Skin of body (tissue), 2 donors: ENCODE results near the gene EPHB3. TPM values are rescaled to one million over a fixed set of nuclear protein-coding genes. Genes with fewer than 3 reads are reported as not detected.

Experiments used
- DNase-seq: peaks from one replicate; lab custom pipeline; 2025; lab: John Stamatoyannopoulos, UW
- total RNA-seq: library from RNA; depleted of rRNA; stranded (reverse); fragments of >200 nt; gene quantifications from one replicate; pipeline ENCODE4 v1.2.3, GENCODE V29; 2014

Gene EPHB3
- total RNA-seq, 1 donor from 2014 or later: 44.4 TPM

DNA sequence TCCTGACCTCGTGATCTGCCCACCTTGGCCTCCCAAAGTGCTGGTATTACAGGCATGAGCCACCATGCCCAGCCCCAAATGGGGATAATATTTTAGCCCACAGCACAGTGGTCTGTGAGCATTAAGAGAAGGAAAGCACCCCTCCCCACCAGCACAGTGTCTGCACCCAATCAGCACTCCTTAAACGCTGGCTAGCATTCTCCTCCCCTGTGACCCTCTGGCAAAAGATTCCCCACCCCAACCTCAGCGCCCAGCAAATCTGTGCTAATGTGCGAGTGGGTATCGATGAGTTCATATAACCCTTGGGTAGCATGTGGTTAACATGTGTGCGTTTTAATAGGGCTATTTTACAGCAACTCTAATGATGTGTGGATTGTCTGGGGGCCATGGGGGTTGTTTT is 18.3 kb upstream of the EPHB3 start:
- peak; percentile 57 for DNase-seq

DNA sequence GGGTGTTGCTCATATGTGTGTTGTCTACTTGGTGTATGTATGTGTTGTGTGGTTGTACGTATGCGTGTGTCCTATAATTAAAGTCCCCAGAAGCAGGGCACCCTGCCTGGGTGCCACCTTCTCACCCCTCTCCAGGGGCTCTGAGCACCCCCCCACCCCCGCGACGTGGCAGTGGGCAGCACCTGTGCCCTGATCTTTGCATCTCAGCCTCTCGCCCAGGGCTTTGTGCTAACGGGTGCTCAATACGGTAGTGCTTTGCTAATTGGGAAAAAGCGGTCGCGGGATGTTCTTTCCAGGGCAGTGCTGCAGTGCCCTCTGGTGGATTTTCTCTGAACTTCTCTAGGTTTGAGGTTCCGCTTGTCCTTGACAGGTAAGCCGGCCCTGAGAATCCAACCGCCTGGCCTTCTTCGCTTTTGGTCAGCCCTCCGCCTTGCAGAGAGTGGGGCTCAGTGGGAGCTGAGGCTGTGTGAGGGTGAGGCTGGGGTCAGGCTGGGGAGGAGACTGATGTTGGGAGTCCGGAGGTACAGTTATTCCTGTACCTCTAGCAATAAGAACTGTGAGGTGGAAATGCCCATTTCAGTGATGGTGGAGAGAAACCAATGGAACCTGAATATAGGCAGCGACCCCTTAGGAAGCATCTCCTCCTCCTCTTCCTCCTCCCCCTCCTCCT is 17.6 kb upstream of the EPHB3 start:
- peak; percentile 79 for DNase-seq

DNA sequence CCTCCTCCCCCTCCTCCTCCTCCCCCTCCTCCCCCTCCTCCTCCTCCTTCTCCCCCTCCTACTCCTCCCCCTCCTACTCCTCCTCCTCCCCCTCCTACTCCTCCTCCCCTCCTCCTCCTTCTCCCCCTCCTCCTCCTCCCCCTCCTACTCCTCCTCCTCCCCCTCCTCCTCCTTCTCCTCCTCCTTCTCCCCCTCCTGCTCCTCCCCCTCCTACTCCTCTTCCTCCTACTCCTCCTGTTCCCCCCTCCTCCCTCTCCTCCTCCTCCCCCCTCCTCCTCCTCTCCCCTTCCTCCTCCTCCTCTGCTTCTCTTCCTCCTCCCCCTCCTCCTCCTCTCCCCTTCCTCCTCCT is 17.1 kb upstream of the EPHB3 start:
- no peak for DNase-seq

DNA sequence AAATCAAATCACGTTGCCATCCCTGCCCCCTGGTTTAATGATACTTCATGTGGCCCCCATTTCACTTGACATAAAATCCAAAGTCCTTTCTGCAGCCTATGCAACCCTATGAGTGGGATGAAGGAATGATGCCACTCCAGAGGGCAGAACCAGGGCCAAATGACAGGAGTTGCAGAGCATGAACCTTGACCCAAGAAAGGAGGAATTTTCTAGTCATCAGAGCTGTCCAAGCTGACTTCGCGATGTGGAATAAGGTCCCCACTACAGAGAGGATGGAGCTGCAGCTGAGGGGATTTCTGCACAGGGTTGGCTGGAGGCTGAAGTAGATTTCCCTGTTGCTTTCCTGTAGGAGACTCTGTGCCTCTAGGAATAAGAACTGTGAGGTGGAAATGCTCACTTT is 15.8 kb upstream of the EPHB3 start:
- DNase-seq: no peak

DNA sequence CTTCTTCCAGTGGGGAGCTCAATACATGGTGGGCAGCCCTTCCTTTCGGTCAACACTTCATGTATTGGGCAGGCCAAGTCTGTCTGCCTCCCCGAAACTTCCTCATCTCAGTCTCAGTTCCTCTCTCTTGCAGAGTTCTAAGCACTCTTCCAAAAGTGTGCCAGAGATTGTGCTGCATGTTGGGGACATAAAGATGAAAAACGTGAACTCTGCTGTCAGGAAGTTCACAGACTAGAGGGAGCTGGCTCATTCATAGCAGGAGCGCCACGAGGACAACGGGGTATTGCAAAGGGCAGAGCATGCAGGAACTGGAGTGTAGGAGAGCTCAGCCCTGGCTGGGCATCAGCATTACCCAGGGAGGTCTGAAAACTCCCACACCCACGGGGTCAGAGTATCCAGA is 15.3 kb upstream of the EPHB3 start:
- DNase-seq: no peak

DNA sequence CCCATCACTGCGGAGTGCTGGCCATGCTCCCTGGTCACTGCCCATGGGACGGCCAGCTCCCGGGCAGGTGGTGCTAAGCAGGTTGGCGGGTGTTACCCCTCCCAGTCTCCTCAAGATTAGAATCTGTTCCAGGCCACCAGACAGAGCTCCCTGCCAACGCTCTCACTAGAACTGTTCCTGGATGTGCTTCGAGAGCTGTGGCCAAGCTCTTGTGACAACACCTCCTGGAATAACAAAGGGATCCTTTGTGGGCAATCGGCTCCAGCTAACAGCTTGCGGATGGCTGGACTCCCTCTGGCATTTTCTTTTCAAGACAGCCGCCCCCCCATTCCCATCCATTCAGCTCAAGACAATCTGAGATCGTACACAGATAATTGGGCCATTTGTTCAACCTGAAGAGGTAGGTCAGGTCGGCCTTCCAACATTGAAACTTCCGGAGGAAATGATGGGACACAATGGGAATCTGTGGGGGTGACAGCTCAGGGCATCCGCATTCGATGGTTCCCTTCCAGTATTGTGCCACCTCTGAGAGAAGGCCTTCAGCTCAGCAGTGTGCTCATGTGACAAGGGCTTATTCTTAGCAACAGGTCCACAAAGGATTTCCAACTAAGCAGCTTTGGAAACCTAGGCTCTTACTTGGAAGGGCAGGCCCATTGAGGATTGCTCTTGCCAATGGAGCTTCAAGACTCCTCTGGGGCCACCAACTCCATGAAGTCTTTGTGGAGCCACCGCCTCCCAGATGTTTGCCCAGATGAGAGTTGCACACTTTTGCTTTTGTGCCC is 11.6 kb upstream of the EPHB3 start:
- no peak for DNase-seq

DNA sequence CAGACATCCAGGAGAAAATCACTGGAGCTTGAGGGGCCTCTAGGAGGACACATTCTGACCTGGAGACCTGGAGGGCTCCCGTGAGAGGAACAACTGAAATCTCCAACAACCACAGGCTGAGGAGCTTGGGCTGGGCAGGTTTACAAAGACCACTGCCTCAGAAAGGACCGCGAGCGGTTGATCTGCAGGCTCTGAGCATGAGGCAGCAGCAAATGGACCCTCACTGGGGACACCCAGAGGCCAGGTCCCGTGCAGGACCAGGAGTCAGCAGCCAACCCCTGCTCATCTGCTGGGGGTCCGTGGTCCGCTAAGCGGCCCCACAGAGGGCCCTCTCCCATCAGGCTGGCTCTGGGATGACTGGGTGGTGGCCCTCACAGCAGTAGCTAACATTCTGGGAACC is 10.5 kb upstream of the EPHB3 start:
- no peak for DNase-seq

DNA sequence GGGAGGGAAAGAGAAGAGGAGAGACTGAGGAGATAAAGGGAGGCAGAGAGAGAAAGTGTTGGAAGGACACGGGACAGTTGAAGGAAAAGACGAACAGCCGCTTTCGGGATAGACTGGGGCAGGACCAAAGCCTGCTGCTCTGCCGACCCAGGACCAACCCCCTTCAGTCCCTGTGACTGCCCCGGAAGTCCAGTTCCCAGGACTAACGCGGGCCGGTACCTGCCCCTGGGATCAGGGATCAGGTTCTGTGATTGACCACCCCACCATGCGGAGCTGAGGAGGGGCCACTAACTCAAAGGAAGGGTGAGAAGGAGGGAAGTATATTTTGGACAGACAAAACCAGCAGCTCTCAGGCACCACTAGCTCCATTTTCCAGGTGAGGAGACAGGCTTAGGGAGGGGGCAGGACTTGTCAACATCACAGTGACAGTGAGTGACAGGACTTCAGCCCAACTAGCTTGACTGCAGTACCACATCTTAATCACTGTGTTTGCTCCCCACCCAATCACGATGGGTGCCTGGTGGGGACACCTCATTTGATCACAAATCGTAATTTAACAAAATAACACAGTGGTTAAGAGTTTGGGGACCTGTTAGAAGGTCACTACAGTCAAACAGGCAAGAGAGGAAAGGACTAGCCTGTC is 9.8 kb upstream of the EPHB3 start:
- DNase-seq: no peak

DNA sequence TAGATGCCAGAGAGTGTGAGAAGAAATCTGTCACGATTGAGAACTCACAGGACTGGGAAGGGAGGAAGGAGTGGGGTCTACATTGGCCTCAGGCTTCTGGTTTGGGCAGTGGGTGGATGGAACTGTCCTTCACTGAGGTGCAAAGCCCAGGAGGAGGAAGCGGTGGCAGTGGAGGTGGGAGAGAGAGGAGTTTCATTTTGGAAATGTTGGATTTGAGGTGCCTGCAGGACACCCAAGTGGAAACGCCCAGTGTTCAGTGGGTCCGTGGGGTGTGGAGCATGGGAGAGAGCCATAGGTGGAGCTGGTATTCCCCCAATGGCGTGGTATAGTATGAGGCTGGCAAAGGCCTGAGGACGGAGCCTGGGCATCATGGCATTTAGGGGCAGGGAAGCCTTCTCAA is 9.3 kb upstream of the EPHB3 start:
- DNase-seq: no peak

DNA sequence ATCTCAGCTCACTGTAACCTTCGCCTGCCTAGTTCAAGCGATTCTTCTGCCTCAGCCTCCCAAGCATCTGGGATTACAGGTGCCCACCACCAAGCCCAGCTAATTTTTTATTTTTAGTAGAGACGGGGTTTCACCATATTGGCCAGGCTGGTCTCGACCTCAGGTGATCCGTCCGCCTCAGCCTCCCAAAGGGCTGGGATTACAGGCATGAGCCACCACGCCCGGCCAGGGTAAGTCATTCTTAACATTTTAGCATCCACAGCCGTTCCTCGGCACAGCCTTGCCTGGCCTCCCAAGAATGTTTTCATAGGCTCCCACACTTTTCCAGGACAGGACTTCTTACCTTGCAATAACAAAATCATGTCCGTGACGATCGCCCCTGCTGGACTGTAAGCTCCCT is 8.7 kb upstream of the EPHB3 start:
- no peak for DNase-seq

DNA sequence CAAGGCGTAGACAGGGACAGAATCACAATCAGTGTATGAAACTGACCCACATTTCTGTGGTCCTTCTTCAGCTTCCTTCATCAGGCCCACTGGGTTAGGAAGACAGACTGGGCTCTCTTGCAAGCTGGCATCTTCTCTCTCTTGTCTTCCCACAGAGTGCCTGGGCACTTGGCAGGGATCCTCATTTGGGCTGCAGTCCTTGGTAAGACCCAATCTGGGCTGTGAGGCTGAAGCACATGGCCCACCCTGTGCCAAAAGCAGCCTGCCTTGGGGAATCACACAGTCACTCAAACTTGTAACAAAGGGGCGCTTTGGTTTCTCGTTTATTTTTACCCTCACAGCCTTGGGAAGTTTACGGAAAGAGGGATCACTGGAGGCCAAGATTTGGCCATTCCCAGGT is 8.2 kb upstream of the EPHB3 start:
- no peak for DNase-seq

DNA sequence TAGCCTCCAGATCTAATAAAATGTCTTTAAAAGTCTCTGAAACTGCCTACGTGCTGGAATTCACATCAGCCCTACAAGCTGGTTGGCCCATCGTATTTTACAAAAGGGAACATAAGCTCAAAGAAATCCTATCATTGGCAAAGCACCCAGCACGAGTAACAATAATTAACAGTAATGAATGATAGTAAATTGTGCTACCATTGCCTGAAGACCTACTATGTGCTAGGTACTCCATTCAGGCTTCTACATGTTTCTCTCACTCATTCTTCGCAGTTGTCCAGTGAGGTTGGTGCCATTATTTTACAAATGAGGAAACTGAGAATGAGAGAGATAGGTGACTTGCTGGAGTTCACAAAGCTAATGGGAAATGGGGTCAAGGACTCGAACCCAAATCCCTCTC is 7.1 kb upstream of the EPHB3 start:
- DNase-seq: no peak

DNA sequence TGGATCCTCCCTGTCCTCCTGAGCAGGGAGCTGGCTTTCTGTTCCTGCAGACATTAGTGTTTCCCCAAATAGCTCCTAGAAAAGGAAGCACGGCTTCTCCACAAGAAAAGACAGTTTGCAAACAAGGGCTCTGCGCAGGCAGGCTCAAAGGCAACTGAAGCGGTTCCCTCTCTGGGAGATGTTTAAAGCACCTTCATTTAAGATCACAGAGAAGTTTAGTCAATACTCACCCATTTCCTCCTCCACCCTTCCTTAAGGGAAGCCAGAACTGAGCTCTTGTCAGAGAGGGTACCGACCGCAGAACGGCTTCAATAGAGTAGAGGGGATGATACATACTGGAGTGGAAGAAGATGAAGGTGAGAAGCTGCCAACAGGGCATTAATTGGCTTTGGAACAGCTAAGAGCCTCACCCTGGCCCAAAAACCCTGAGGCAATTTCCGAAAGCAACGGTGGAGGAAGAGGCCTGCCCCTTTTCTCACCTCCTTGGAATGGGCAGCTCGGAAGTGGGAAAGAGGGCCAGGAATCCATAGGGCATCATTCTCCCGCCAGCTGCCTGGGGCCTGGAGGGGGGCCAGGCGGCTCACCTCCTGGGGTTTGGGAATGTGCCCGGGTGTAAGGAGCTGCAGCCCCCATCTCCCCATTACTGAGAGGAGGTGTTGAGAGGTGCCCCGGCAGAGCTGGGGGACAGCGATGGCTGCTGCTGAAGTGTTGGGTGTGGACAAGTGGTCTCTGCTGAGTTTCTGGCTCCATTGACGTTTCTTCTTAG is 4.8 kb upstream of the EPHB3 start:
- no peak for DNase-seq

DNA sequence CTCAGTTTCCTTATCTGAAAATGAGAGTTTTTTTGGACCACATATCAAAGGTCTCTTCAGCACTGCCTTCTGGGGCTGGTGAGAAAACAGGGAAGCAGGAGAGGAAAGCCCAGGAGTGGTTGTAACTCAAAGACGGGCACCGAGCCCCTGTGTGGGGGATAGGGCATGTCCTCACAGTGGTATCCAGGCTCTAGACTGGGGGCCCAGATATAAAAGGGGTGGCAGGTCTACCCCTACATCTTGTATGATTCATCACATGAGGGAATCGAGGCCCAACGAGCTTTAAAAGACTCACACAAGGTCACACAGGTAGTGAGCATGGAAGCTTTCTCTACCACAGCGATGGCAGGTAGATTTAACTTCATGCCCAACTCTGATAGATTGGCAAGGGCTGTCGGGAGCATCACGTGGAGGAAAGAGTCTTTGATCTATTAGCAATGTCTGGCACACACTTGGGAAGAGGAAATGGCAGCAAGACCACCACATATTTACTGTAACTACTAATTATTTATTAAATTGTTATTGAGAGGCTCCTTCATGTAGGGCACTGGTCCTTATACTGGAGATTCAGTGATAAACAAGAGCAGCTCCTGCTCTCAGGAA is 4.1 kb upstream of the EPHB3 start:
- DNase-seq: no peak

DNA sequence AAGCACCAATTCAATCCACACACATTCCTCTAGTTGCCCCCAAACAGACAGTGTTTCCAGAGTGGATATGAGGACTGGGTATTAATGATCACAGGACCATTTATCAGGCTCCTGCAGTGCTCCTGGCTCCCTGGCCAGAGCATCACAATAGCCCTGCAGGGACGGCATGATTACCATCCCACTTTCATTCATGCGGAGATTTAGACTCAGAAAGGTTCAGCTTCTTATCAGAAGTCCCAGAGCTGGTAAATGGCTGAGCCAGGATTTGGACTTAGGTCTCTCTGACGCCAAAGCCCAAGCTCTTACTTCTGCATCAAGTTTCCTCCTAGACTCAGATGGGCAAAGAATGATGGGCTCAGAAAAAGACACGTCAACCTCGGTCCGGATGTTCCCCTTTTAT is 2.9 kb upstream of the EPHB3 start:
- no peak for DNase-seq

DNA sequence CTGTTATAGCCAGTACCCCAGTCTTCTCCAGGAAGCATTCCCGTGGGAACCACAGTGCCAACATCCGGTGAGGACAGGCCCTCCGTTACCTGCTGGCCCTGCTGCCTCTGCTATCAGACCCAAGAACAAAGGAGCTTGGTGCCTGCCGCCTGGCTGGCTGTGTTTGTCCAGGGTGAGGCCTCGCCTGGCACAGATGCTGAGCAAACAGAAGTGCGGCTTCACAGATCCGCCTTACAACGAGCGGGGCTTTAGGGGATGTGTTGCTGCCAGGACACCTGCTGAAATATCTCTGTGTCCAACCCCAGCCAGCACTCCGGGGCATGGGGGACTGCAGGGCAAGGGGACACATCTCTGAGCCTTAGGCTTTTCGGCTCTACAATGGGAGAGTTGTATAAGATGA is 2.2 kb upstream of the EPHB3 start:
- no peak for DNase-seq

DNA sequence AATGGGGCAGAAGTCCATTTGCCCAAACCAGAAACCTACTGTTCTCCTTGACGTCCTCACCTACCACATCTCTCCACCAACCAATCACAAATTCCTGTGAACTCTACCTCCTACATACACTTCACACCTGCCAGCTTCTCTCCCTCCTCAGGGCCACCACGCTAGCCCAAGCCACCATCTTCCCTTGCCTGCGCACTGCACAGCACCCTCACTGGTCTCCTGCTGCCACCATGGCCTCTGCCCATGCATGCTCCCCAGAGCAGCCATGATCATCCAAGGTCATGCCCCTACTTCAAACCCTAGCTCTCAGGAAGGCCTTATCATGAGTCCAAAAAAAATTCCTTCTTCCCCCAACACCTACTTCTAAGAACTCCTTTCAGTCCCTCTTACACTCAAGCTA is 1.1 kb upstream of the EPHB3 start:
- DNase-seq: no peak

DNA sequence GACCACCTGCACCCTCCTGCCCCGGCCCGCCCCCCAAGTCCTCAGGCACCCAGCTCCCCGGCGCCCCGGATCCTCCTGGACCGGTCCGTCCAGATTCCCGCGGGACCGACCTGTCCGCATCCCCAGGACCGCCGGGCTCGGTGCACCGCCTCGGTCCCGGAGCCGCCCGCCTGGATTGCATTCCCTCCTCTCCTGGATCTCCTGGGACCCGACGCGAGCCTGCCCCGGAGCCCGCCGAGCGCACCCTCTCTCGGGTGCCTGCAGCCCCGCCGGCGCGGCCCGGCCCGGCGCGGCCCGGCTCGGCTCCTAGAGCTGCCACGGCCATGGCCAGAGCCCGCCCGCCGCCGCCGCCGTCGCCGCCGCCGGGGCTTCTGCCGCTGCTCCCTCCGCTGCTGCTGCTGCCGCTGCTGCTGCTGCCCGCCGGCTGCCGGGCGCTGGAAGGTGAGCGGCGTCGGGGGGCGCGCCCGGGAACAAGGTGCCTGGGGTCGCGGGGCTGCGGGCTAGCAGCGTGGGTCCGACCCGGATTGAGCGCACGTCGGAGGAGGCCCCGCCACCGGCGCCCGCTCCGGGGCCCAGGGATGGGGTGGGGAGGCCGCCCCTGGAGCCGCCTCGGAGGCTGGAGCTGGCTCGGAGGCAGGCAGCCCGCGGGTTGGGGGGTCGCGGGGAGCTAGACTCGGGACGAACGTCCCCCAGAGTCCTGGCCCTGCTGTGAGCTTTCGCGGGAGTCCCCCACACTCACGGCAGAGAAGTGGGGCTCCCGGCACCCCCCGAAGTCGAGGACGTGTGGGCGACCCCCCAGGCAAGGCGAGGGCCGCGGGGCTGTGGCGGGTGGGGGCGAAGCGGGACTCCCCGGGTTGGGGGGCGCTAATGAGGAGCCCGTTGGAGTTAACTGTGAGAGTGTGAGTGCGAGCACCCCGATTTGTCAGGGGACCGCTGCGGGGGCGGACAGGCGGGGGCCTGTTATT is 610 bp downstream of the EPHB3 start:
- DNase-seq: no peak

DNA sequence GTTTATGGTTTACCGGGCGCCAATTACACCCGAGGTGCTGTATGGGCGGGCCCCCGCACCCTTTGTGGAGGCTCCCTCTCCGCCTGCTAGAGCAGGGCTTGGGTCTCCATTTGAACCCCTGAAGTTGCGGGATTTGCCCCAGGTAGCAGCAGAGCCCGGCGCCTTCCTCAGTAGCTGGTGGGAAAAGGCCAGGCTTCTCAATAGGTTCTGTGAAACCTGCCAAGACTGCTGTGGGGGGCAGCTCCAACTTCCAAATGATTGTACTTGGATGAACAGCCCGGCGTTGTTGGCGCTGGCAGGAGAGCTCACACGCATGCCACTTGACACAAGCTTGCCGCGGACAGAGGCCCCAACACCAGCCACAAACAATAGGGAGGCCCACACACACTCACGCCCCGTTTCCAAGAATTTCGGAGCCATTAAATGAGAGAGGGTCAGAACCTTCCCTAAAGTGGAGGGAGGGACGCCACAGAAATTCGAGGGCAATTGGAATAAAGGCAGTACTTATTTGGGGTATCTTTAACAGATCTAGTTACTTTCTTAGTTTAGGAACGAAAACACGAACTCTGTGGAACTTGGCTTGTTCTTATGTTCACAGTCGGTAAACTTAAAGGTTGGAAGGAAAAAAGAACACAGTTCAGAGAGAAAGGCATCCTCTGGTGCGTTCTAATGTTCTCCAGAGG is 1.4 kb downstream of the EPHB3 start:
- DNase-seq: peak; percentile 60

DNA sequence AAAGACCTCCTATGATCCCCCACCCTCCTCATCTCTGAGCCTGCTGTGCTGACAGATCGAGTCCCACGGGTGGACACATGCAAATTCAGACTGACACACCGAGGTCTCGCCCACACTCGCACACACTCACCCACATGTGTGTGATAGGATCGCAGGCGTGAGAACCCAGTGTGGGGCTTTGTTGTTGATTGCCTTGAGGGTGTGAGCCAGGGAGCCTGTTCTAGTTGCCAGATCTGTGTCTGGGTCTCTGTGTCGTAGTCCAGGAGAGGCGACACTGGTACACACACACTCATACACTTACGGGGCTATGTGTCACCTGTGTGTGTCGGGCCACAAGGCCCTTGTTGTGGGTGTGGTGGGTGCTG is 2.0 kb downstream of the EPHB3 start:
- no peak for DNase-seq
